Thyroid gland (tissue), 4 donors: ENCODE measurements around the gene IQSEC3. TPM values are rescaled to one million over a fixed set of nuclear protein-coding genes. Genes with fewer than 3 reads are reported as not detected.

Source experiments
- DNase-seq, 2 donors: peaks; one replicate each; pipeline ENCODE4 v3.0.0-alpha.2; 2019
- H3K27ac ChIP-seq, 3 donors: fragments of 200-600 bp; sonication (generic); 1 replicate in 2 of 3; 2 replicates in 1 of 3; pipeline ENCODE4 v1.5.1; 2016 to 2019; ENCODE audit warnings: mild to moderate bottlenecking in 1 of 3, moderate library complexity in 1 of 3
- H3K27me3 ChIP-seq: fragments of 200-600 bp; sonication (generic); one replicate; pipeline ENCODE4 v1.5.1; 2019
- H3K36me3 ChIP-seq, 2 donors: fragments of 200-600 bp; sonication (generic); one replicate each; pipeline ENCODE4 v1.5.1; 2016 to 2019
- H3K4me1 ChIP-seq, 2 donors: fragments of 200-600 bp; sonication (generic); one replicate each; pipeline ENCODE4 v1.5.1; 2017 to 2019
- H3K4me3 ChIP-seq, 3 donors: fragments of 200-600 bp; sonication (generic); replicated peaks in 1 of 3; 1 replicate in 2 of 3; 2 replicates in 1 of 3; pipeline ENCODE4 v1.5.1; 2016; ENCODE audit warnings: mild to moderate bottlenecking in 1 of 3
- H3K9me3 ChIP-seq: fragments of 200-600 bp; sonication (generic); one replicate; pipeline ENCODE4 v1.5.1; 2017
- POLR2A ChIP-seq, 2 donors: fragments of 450-650 bp; IDR thresholded peaks; one replicate each; pipeline ENCODE4 v1.6.1; 2017; ENCODE audit warnings: antibody characterized with exemption in 2 of 2, mild to moderate bottlenecking in 2 of 2, moderate library complexity in 1 of 2
- WGBS, 2 donors: methylation state at CpG; one replicate each; pipeline ENCODE4 v1.1.5; 2017; 5-methylcytosine and 5-hydroxymethylcytosine counted together
- intact Hi-C: fragments of 100-400 bp; cut with DNase I; formaldehyde crosslinking; loops from one replicate; pipeline ENCODE4 v1.15.1; 2023
- total RNA-seq, 4 donors: library from RNA; depleted of rRNA; stranded (reverse); fragments of >200 nt; gene quantifications; one replicate each; pipeline ENCODE4 v1.2.3, GENCODE V29; 2016
- TF ChIP-seq, protein P1 (sequence below), 6 experiments: fragments of 200-600 bp in 3 of 6; fragments of 450-650 bp in 3 of 6; sonication (generic) in 3 of 6; IDR thresholded peaks; one replicate each; pipeline ENCODE4 v1.5.1; 2016 to 2019; ENCODE audit warnings: antibody characterized with exemption in 6 of 6, mild to moderate bottlenecking in 2 of 6, inconsistent platforms in 1 of 6, moderate library complexity in 1 of 6

Gene IQSEC3
- total RNA-seq, 4 donors from 2014 or later: 0.27 to 1.3 (median 1.0) TPM

DNA sequence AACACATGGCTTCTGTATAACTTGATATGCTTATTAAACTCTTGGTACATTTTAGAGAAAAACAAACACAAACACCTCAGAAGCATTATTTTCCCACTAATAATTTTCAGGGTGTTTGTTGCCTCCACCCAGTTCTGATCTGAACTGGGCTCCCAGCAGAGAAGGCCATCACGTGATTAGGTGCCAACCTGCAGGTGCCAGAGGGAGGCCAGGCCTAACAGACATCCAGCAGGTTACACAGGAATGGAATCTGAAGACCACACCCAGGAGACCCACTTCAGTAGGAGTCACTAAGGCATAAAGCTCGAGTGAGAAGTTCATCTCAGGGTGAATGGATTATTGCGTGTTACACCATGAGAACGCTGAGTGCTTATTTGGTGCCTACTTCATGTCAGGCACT lies 138.5 kb downstream of the IQSEC3 start:
- Histone ChIP-seq H3K9me3 (no peaks in the 10 kb centered on the region), H3K4me1 (peaks cover 25 to 39% of the 10 kb centered on the region in 2 donors), H3K36me3 (no peaks in the 10 kb centered on the region), H3K27me3 (no peaks in the 10 kb centered on the region), H3K4me3 (no peak overlapping the region), H3K27ac (peak overlapping the region; percentile 49 to 86 (median 83))
- peak; percentile 85 to 93 for DNase-seq
- intact Hi-C loops: no loop called here
- TF ChIP-seq POLR2A (IDR thresholded peaks at IDR 0.05): peak in 1 of 2 donors; percentile 26
- TF ChIP-seq, protein P1, sequence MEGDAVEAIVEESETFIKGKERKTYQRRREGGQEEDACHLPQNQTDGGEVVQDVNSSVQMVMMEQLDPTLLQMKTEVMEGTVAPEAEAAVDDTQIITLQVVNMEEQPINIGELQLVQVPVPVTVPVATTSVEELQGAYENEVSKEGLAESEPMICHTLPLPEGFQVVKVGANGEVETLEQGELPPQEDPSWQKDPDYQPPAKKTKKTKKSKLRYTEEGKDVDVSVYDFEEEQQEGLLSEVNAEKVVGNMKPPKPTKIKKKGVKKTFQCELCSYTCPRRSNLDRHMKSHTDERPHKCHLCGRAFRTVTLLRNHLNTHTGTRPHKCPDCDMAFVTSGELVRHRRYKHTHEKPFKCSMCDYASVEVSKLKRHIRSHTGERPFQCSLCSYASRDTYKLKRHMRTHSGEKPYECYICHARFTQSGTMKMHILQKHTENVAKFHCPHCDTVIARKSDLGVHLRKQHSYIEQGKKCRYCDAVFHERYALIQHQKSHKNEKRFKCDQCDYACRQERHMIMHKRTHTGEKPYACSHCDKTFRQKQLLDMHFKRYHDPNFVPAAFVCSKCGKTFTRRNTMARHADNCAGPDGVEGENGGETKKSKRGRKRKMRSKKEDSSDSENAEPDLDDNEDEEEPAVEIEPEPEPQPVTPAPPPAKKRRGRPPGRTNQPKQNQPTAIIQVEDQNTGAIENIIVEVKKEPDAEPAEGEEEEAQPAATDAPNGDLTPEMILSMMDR (IDR thresholded peaks at IDR 0.05): no peak
- WGBS, 2 donors: 24 to 48% methylated on average over 4 of the region's 4 CpGs

DNA sequence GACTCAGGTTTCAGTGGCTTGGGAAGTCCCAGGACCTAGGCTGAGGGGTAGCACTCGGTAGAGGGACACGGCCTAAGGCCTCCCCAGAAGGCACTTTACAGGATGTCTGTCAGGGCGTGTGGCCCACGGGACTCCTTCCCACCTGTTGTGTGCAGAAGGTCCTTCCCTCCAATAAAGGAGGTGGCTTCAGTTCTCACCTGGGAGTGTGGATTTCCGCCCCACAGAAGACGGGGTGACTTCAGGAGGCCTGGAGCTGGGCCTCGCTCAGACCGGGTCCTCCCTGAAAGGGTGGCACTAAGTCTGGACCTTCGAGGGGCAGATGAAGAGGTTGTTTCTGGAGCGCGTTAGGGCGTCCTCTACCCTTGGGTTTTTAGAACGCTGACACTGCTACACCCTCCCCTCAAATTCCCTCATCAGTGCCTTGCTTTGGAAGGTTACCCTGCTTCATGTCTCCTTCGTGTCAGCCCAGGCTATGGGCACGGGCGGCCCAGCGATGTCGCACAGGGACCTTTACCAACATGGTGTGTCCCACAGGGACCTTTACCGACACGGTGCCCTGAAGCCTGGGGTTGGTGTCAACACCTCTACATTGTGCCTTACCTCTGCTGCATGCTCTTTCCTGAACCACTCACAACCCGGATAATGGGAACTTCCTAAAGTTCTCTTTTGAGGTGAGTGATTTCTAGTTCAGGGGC lies 140.3 kb downstream of the IQSEC3 start:
- no peak overlapping the region for H3K27ac ChIP-seq
- DNase-seq: no peak
- intact Hi-C loops: no loop called here
- peaks cover 32 to 52% of the 10 kb centered on the region in 2 donors for H3K4me1 ChIP-seq
- H3K36me3 ChIP-seq: no peaks in the 10 kb centered on the region
- no peak overlapping the region for H3K4me3 ChIP-seq
- no peaks in the 10 kb centered on the region for H3K9me3 ChIP-seq
- H3K27me3 ChIP-seq: no peaks in the 10 kb centered on the region
- 93% methylated on average over 19 to 21 of the region's 21 CpGs for WGBS, 2 donors
- TF ChIP-seq, protein P1 (IDR thresholded peaks at IDR 0.05): no peak
- TF ChIP-seq POLR2A (IDR thresholded peaks at IDR 0.05): no peak

DNA sequence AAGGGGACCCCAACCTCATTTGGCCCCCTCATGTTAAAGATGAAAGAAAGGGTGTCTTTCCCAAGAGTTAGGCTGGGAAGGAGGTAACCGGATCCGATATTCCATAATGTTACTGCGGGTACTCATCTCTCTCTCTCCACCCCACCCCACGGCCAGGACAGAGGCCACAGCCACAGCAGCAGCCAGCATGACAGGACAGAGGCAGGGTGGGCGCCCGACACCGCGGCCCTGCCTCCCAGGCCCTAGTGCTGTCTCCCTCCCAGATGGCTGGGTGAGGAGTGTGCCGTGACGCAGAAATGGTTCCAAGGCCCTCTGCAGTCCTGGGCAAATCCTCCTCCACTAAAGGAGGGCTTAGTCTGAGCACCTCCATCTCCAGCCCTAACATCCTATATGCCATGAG lies 141.2 kb downstream of the IQSEC3 start:
- Histone ChIP-seq H3K27me3 (no peaks in the 10 kb centered on the region), H3K4me3 (no peak overlapping the region), H3K4me1 (peaks cover 36 to 53% of the 10 kb centered on the region in 2 donors), H3K36me3 (no peaks in the 10 kb centered on the region), H3K9me3 (no peaks in the 10 kb centered on the region), H3K27ac (no peak overlapping the region)
- intact Hi-C loops: no loop called here
- no peak for DNase-seq
- TF ChIP-seq, protein P1 (IDR thresholded peaks at IDR 0.05): no peak
- TF ChIP-seq POLR2A (IDR thresholded peaks at IDR 0.05): no peak
- 85 to 91% methylated on average over 10 of the region's 10 CpGs for WGBS, 2 donors

DNA sequence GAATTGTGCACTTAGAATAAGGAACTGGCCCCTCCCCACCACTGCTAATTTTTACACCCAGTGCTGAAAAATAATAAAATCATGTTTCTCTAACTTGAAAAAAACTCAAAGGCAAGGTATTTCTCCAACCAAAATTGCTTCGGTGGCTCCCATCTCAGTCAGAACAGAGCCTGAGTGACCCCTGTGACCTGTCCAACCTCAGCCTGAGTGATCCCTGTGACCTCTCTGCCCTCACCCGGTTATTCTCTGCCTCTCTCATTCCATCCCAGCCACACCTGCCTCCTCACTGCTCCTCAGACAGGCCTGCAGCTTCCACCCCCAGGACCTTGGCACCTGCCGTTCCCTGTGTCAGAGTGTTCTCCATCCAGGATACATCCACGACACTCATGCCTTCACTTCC lies 142.2 kb downstream of the IQSEC3 start:
- 72 to 86% methylated on average over 4 of the region's 4 CpGs for WGBS, 2 donors
- Histone ChIP-seq H3K4me1 (peaks cover 41 to 52% of the 10 kb centered on the region in 2 donors), H3K27ac (no peak overlapping the region), H3K27me3 (no peaks in the 10 kb centered on the region), H3K9me3 (no peaks in the 10 kb centered on the region), H3K36me3 (no peaks in the 10 kb centered on the region), H3K4me3 (no peak overlapping the region)
- intact Hi-C loops: no loop called here
- TF ChIP-seq, protein P1 (IDR thresholded peaks at IDR 0.05): no peak
- DNase-seq: no peak

DNA sequence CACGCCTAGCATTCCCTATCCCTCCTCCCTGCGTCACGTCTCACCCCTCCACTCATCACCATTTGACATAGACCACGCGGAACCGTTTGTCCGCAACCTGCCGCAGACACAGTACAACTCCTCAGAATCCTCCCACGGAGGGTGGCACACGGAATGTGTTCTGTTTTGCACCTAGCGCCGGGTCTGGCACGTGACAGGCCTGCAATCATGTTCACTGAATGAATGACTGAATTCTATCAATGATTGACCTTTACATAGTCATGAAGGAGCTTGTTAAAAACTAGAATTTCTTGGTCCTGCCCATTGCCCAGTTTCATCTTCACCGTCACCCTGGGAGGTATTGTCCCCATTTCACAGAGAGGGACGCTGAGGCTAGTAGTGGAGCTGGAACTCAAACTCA lies 142.7 kb downstream of the IQSEC3 start:
- intact Hi-C loops: no loop called here
- Histone ChIP-seq H3K4me1 (peaks cover 41 to 52% of the 10 kb centered on the region in 2 donors), H3K27ac (no peak overlapping the region), H3K9me3 (no peaks in the 10 kb centered on the region), H3K4me3 (no peak overlapping the region), H3K27me3 (no peaks in the 10 kb centered on the region), H3K36me3 (no peaks in the 10 kb centered on the region)
- WGBS, 2 donors: 89 to 92% methylated on average over 14 to 15 of the region's 15 CpGs
- TF ChIP-seq, protein P1 (IDR thresholded peaks at IDR 0.05): no peak
- TF ChIP-seq POLR2A (IDR thresholded peaks at IDR 0.05): no peak
- DNase-seq: no peak
